Middle frontal gyrus (tissue), 1 donor: ENCODE results near the gene RAB4B.
"Not testable (repeated sequence)": the region's sequence is repeated elsewhere in the genome, so short reads cannot be mapped to it uniquely, and the experiment has no call there.

Experiments used
- DNase-seq: peaks from one replicate; pipeline ENCODE4 v3.0.0-alpha.2; 2015; ENCODE audit warnings: low spot score; ENCODE audit errors: extremely low spot score

Gene RAB4B, protein sequence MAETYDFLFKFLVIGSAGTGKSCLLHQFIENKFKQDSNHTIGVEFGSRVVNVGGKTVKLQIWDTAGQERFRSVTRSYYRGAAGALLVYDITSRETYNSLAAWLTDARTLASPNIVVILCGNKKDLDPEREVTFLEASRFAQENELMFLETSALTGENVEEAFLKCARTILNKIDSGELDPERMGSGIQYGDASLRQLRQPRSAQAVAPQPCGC

GRCh38 chr19:40777937-40778705 is at the start of gene RAB4B:
RAB4B (plus strand) TSS chr19:40778247; CDS start chr19:40778376, 129 bp downstream.
- DNase-seq, result peak; percentile 99

DNA sequence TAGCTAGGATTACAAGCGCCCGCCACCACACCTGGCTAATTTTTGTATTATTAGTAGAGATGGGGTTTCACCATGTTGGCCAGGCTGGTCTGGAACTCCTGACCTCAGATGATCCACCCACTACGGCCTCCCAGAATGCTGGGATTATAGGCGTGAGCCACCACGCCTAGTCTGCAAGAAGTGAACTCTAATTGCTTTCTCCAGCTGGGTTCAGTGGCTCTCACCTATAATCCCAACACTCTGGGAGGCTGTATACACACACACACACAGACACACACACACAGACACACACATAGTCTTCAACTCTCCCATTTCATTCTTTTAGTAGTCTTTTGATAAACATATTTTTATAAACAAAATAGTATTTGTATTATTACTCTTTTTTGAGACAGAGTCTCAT is 48.0 kb upstream of the RAB4B start:
- not testable (repeated sequence) for DNase-seq

DNA sequence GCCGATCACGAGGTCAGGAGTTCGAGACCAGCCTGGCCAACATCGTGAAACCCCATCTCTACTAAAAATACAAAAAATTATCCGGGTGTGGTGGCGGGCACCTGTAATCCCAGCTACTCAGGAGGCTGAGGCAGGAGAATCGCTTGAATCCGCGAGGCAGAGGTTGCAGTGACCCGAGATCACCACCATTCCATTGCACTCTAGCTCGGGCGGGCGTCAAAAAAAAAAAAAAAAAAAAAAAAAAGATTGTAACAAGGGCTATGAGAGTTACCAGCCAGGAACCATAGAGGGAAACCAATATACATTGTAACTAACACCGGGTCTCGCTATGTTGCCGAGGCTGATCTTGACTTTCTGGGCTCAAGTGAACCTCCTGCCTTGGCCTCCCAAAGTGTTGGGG is 45.7 kb upstream of the RAB4B start:
- DNase-seq, result not testable (repeated sequence)

DNA sequence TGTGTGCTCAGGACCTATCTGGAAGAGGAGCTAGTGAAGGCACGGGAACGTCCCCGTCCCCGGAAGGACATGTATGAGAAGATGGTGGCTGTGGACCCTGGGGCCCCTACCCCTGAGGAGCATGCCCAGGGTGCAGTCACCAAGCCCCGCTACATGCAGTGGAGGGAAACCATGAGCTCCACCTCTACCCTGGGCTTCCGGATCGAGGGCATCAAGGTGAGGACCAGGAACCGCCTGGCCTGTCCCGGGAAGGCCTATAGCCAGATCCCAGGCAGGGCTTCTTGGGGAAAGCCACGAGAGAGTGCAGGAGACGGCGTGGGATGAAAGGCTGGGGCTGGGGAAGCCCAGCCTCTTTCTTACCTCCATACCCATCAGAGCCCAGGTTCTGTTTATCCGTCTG is 44.9 kb upstream of the RAB4B start:
- no peak for DNase-seq

GRCh38 chr19:40735013-40735771 is 42.9 kb upstream of the RAB4B start:
- DNase-seq, result no peak

DNA sequence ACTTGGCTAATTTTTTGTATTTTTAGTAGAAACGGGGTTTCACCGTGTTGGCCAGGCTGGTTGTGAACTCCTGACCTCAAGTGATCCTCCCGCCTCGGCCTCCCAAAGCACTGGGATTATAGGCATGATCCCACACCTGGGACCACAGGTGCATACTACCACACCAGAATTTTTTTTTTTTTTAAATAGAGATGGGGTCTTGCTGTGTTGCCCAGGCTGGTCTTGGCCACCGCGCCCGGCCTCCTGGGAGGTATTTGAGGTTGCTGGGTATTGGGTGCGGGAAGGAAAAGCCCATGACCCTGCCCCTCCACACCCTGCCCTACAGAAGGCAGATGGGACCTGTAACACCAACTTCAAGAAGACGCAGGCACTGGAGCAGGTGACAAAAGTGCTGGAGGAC is 41.4 kb upstream of the RAB4B start:
- no peak for DNase-seq

- no peak for DNase-seq
Measured at GRCh38 chr19:40737102-40737644, 40.9 kb upstream of the RAB4B start.

DNA sequence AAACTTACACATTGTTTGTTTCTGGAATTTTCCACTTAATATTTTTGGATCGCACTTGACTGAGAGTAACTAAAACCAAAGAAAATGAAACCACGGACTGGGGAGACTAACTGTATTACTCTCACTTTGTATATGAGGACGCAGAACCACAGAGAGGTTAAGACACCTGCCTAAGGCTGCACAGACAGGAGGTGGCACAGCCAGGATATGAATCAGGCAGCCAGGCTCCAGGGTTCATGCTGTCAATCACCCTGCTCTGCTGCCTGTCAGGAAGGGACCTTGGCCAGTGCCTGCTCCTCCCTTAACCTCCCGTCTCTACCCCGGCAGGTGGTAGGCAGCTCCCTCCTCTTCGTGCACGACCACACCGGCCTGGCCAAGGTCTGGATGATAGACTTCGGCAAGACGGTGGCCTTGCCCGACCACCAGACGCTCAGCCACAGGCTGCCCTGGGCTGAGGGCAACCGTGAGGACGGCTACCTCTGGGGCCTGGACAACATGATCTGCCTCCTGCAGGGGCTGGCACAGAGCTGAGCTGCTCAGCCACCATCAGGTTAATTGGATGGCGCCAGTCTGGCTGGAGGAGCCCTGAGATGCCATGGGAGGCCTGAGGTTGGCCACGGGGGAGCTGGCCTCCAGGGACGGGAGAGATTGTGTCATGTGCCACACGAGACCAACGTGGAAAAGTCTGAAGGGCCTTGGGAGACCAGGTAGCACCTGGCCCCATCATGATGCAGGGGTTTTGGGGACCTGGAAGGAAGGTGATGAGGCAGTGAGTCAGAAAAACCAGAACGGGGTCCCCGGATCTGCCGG is 38.8 kb upstream of the RAB4B start:
- DNase-seq, result no peak

DNA sequence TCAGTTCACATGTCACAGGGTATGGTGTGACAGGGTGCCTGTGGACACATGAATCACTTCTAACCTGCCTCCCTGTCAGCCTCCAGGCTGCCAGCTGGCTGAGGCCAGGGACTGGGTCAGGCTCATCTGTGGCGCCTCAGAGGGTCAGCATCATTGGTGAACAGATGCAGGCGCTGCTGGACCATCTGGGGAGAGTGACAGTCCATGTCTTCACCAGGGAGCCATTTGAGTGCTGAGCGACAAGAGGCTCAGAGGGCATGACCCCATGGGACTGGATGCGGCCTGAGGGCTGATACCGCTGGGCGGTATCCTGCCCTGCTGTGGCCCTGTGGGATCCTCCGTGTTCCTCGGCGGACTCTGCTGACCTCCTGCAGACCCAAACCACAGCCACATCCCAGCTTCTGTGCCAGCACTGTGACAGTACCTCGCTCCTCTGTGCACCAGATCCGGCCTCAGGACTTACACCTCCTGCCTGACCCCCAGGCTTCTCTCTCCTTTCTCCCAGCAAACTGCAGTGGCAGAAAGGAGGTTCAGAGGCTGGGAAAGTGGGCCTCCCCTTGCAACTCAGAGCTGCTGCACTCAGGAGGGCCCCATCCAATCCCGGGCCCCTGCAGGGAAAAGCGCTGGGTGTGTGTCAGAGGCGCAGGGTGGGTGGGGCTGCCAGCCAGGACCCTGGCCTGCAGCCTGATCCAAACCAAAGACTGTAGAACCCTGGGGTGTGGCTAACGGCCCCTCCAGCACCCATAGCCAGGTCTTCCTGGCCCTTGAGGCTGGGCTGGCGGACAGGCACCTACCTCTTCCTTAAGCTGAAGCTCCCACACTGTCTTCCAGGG is 38.0 kb upstream of the RAB4B start:
- DNase-seq, result no peak

DNA sequence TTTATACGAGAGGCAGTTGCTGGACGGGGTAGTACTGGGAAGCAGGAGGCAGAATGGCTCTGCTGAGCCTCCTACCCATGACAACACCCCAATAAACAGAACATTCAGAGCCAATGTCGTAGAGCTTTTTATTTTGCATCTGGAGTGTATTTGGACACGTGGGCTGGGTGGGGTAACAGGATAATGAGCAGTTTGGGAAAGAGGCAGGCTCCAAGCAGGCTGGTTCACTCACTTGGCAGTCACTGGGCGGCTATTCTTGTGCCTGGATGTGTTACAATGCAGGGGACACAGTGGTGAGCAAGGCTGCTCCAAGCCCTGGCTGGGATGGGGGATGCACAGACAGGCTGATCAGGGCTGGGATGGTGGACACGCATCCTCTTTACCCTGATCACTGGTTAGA is 37.3 kb upstream of the RAB4B start:
- DNase-seq, result peak; percentile 45

DNA sequence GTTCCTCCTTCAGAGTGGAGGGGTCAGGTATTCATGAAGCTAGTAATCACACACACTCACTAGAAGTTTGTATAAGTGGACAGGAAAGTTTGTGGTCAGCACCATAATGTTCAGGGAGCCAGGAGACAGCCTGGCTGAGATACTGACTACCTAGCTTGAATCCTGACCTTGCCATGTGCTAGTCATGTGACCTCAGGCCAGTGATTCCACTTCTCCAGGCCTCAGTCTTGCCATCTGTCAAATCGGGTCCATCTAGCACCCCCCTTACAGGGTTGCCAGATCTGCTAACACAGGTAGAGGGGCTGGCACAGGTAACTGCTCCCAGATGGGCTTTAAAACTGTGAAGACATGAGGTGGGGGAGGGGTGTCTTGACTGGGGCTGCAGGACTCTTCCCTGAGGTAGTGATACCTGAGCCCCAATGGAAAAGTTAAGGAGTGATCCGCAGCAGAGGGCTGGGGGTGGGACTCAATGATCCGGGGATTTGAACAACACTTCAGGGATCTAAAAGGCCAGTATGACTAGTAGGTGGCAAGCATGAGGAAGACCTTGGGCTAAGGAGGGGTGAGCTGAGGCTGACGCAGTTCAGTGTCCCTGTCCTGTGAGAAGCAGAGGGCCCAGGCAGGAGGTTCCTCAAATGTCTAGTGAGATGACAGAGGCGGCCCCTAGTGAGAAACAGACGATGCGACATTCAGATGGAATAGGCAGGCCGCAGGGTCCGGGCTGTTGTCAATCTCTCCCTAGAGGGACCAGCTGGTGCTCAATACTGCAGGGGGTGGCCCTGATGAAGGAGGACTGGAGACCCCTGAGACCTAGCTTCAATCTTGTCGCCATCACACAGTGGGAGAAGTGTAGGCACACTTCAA is 36.3 kb upstream of the RAB4B start:
- no peak for DNase-seq

GRCh38 chr19:40742477-40742876 is 35.6 kb upstream of the RAB4B start:
- DNase-seq, result no peak

DNA sequence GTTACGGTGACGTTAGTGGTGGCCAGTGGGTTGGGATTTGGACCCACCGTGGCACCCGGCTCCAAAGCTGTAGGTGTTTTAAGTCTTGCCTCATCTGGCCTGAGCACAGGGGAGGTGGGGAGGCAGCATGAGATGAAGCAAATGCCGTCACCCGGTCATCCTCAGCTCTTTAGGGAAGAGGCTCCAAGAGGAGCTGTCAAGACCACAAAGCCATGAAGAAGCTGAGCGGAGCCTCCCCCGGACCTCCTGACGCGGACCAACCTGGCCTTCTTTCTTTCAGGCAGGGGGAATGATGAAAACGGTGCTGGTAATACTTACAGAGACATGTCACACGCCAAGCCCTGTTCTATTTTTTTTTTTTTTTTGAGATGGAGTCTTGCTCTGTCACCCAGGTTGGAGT is 35.2 kb upstream of the RAB4B start:
- DNase-seq, result no peak

- DNase-seq, result no peak
Measured at GRCh38 chr19:40743926-40744325, 34.1 kb upstream of the RAB4B start.

GRCh38 chr19:40744554-40745401 is 33.3 kb upstream of the RAB4B start:
- DNase-seq, result no peak

- no peak for DNase-seq
Measured at GRCh38 chr19:40745402-40745780, 32.7 kb upstream of the RAB4B start.

DNA sequence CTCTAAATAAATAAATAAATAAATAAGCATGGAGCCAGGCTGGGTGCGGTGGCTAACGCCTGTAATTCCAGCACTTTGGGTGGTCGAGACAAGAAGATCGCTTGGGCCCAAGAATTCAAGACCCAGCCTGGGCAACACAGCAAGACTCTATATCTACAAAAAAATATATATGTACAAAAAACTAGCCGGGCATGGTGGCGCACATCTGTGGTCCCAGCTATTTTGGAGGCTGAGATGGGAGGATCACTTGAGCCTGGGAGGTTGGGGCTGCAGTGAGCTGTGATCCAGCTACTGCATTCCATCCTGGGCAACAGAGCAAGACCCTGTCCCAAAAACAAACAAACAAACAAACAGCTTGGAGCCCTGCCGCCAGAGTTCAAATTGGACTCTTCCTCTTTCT is 30.5 kb upstream of the RAB4B start:
- DNase-seq, result no peak

GRCh38 chr19:40750058-40750873 is 27.8 kb upstream of the RAB4B start, which contains the start of gene ACTMAP:
ACTMAP (minus strand) TSS chr19:40750477; CDS start chr19:40749803, 674 bp downstream.
- DNase-seq, result peak; percentile 100
